ENCODE measurements around the gene KASH5.

GRCh38 chr19:49430172-49430677 is 42.2 kb downstream of the KASH5 start:
- TF ChIP-seq CTCF (conservative IDR thresholded peaks at IDR 0.05; ENCODE audit: low read depth, low read length) (no peak), USF2 (IDR thresholded peaks at IDR 0.05; ENCODE audit: low read depth, low read length) (no peak), NFE2L2 (IDR thresholded peaks at IDR 0.05; ENCODE audit: low read depth, low read length) (no peak), RAD21 (IDR thresholded peaks at IDR 0.05; ENCODE audit: low read length) (no peak), POLR2A (IDR thresholded peaks at IDR 0.05; ENCODE audit: low read depth, low read length) (no peak), BHLHE40 (IDR thresholded peaks at IDR 0.05; ENCODE audit: low read depth, low read length) (no peak), RCOR1 (IDR thresholded peaks at IDR 0.05; ENCODE audit: insufficient replicate concordance, low read length) (no peak), RFX5 (IDR thresholded peaks at IDR 0.05; ENCODE audit: low read depth, low read length) (no peak), ELK1 (IDR thresholded peaks at IDR 0.05; ENCODE audit: borderline replicate concordance, low read depth, low read length) (no peak), MXI1 (IDR thresholded peaks at IDR 0.05; ENCODE audit: borderline replicate concordance, low read depth, low read length) (no peak)

All from IMR-90 (cell line).